WTC11 (cell line): Measurements from ENCODE around the gene YIPF2. TPM values are rescaled to one million over a fixed set of nuclear protein-coding genes. Genes with fewer than 3 reads are reported as not detected.
A peak's percentile ranks its signal among the peaks of the same experiment; 100 is the strongest.

ENCODE experiments used
- ATAC-seq: fragments of 200-7000 bp; cut with Tn5 transposase; 2 replicates; pipeline ENCODE4 v1.10.0; 2021; ENCODE audit warnings: mild to moderate bottlenecking, moderate library complexity
- CTCF ChIA-PET: fragments of 300-600 bp; sonication (Branson Sonifier 250); formaldehyde crosslinking; loops from one replicate; lab custom pipeline; 2021; ENCODE audit warnings: antibody characterized with exemption; lab: Charles Lee
- POLR2A ChIA-PET: fragments of 350-600 bp; sonication (Branson Sonifier 250); formaldehyde crosslinking; loops from one replicate; lab custom pipeline; 2021; ENCODE audit warnings: antibody characterized with exemption; lab: Charles Lee
- DNase-seq: peaks from one replicate; pipeline ENCODE4 v3.0.0; 2021; ENCODE audit warnings: low spot score
- H3K27ac Mint-ChIP-seq: 2 replicates; pipeline ENCODE4 v1.8.0; 2021; ENCODE audit warnings: mixed read lengths
- H3K27me3 Mint-ChIP-seq: 2 replicates; pipeline ENCODE4 v1.8.0; 2021; ENCODE audit warnings: low read depth, mild to moderate bottlenecking, moderate library complexity, mixed read lengths
- H3K36me3 Mint-ChIP-seq: 2 replicates; pipeline ENCODE4 v1.8.0; 2021; ENCODE audit warnings: mixed read lengths
- H3K4me1 Mint-ChIP-seq: 2 replicates; pipeline ENCODE4 v1.8.0; 2022; ENCODE audit warnings: mixed read lengths
- H3K4me3 Mint-ChIP-seq: 2 replicates; pipeline ENCODE4 v1.8.0; 2021; ENCODE audit warnings: mild to moderate bottlenecking, moderate library complexity, mixed read lengths
- H3K9me3 Mint-ChIP-seq: 2 replicates; pipeline ENCODE4 v1.8.0; 2021; ENCODE audit warnings: mixed read lengths
- ATF2 ChIP-seq: sonication (generic); formaldehyde crosslinking; IDR thresholded peaks from 2 replicates; pipeline ENCODE4 v1.8.1; 2022; ENCODE audit warnings: low read depth, missing genetic modification reagents, borderline replicate concordance
- ATF3 ChIP-seq: sonication (generic); formaldehyde crosslinking; conservative IDR thresholded peaks from 2 replicates; pipeline ENCODE4 v1.8.1; 2022; ENCODE audit warnings: mild to moderate bottlenecking, missing genetic modification reagents
- CBFB ChIP-seq: sonication (generic); formaldehyde crosslinking; IDR thresholded peaks from 2 replicates; pipeline ENCODE4 v1.8.1; 2022; ENCODE audit warnings: mild to moderate bottlenecking, low read depth, missing genetic modification reagents
- CTCF ChIP-seq: fragments of 200-600 bp; IDR thresholded peaks from 2 replicates; pipeline ENCODE4 v1.8.0; 2022; ENCODE audit warnings: antibody characterized with exemption
- ERG ChIP-seq: fragments of 250-450 bp; sonication (Bioruptor Pico); IDR thresholded peaks from 2 replicates; pipeline ENCODE4 v1.8.0; 2021; ENCODE audit warnings: mild to moderate bottlenecking
- FOXP4 ChIP-seq: sonication (generic); formaldehyde crosslinking; IDR thresholded peaks from 2 replicates; pipeline ENCODE4 v1.8.0; 2022; ENCODE audit warnings: mild to moderate bottlenecking, missing genetic modification reagents
- GTF2I ChIP-seq: fragments of 250-450 bp; sonication (Bioruptor Pico); conservative IDR thresholded peaks from 2 replicates; pipeline ENCODE4 v1.4.0; 2021; ENCODE audit warnings: mild to moderate bottlenecking
- MAX ChIP-seq: sonication (generic); formaldehyde crosslinking; IDR thresholded peaks from 2 replicates; pipeline ENCODE4 v1.8.0; 2022; ENCODE audit warnings: mild to moderate bottlenecking, missing genetic modification reagents
- MYBL2 ChIP-seq: sonication (generic); formaldehyde crosslinking; IDR thresholded peaks from 2 replicates; pipeline ENCODE4 v1.8.1; 2023; ENCODE audit warnings: mild to moderate bottlenecking, moderate library complexity, missing genetic modification reagents
- NR3C1 ChIP-seq: sonication (generic); formaldehyde crosslinking; conservative IDR thresholded peaks from 2 replicates; pipeline ENCODE4 v1.8.1; 2023; ENCODE audit warnings: low read depth, mild to moderate bottlenecking, missing genetic modification reagents
- SMAD3 ChIP-seq: sonication (generic); formaldehyde crosslinking; IDR thresholded peaks from 2 replicates; pipeline ENCODE4 v1.8.0; 2022; ENCODE audit warnings: missing genetic modification reagents, mild to moderate bottlenecking, borderline replicate concordance
- SMAD4 ChIP-seq: sonication (generic); formaldehyde crosslinking; IDR thresholded peaks from 2 replicates; pipeline ENCODE4 v1.8.0; 2022; ENCODE audit warnings: mild to moderate bottlenecking, missing genetic modification reagents
- TEAD4 ChIP-seq: sonication (generic); formaldehyde crosslinking; IDR thresholded peaks from 2 replicates; pipeline ENCODE4 v1.8.0; 2022; ENCODE audit warnings: mild to moderate bottlenecking, missing genetic modification reagents
- ZMAT4 ChIP-seq: fragments of 250-450 bp; sonication (Bioruptor Pico); IDR thresholded peaks from 2 replicates; pipeline ENCODE4 v1.9.0; 2021; ENCODE audit warnings: mild to moderate bottlenecking
- ZNF263 ChIP-seq: sonication (generic); formaldehyde crosslinking; IDR thresholded peaks from 2 replicates; pipeline ENCODE4 v1.8.1; 2022; ENCODE audit warnings: low read depth, mild to moderate bottlenecking, moderate library complexity, missing genetic modification reagents
- ZNF317 ChIP-seq: sonication (generic); formaldehyde crosslinking; IDR thresholded peaks from 2 replicates; pipeline ENCODE4 v1.8.1; 2023; ENCODE audit warnings: low read depth, mild to moderate bottlenecking, moderate library complexity, missing genetic modification reagents, borderline replicate concordance
- ZNF416 ChIP-seq: fragments of 250-450 bp; sonication (Bioruptor Pico); IDR thresholded peaks from 2 replicates; pipeline ENCODE4 v1.9.0; 2021; ENCODE audit warnings: mild to moderate bottlenecking, inconsistent platforms
- ZNF423 ChIP-seq: fragments of 250-450 bp; sonication (Bioruptor Pico); IDR thresholded peaks from 2 replicates; pipeline ENCODE4 v2.1.2; 2022; ENCODE audit warnings: mild to moderate bottlenecking, moderate library complexity
- ZNF425 ChIP-seq: fragments of 250-450 bp; sonication (Bioruptor Pico); conservative IDR thresholded peaks from 2 replicates; pipeline ENCODE4 v1.9.0; 2021; ENCODE audit warnings: mild to moderate bottlenecking
- ZNF512 ChIP-seq: sonication (generic); formaldehyde crosslinking; IDR thresholded peaks from 2 replicates; pipeline ENCODE4 v1.8.1; 2022; ENCODE audit warnings: missing genetic modification reagents, borderline replicate concordance
- total RNA-seq: library from RNA; stranded (reverse); gene quantifications from 3 replicates; pipeline ENCODE4 v1.2.3, GENCODE V29; 2021

YIPF2 gene
- total RNA-seq, 1 experiment from 2014 or later, result 65.5 TPM

GRCh38 chr19:10892256-10892655 is 36.2 kb downstream of the YIPF2 start (continued):
- TF ChIP-seq FOXP4 (no peak), ZNF425 (CRISPR knock-in tag) (no peak), ZNF416 (CRISPR knock-in tag) (no peak), ZNF263 (no peak), NR3C1 (no peak), ATF2 (CRISPR knock-in tag) (no peak), ZNF512 (CRISPR knock-in tag) (no peak), CTCF (no peak), SMAD4 (CRISPR knock-in tag) (no peak), GTF2I (CRISPR knock-in tag) (no peak), ZNF317 (CRISPR knock-in tag) (no peak), CBFB (CRISPR knock-in tag) (no peak), MAX (CRISPR knock-in tag) (no peak), ZMAT4 (CRISPR knock-in tag) (no peak), SMAD3 (CRISPR knock-in tag) (no peak)

- Mint-ChIP-seq H3K4me1 (peaks cover 70% of the 10 kb centered on the region), H3K9me3 (no peaks in the 10 kb centered on the region), H3K36me3 (no peaks in the 10 kb centered on the region), H3K4me3 (peak overlapping the region; percentile 20), H3K27me3 (no peaks in the 10 kb centered on the region), H3K27ac (peak overlapping the region; percentile 94)
- CTCF ChIA-PET, result interaction anchor here (1.1 to 3.3 kb wide), 4 partner anchors 11 to 31 kb away, joined by 5 to 29 read pairs (median 14); partner anchors contain the start of gene CARM1
- no peak for DNase-seq
- peak; percentile 6; the same call in 1 of the 2 replicates for ATAC-seq
- POLR2A ChIA-PET, result interaction anchor here (0.6 to 2.9 kb wide), 2 partner anchors 10 to 80 kb away, joined by 4 to 8 read pairs; no protein-coding TSS in a partner anchor
- TF ChIP-seq MYBL2 (CRISPR knock-in tag) (no peak), ZNF423 (no peak), NR3C1 (no peak), TEAD4 (CRISPR knock-in tag) (no peak), ERG (CRISPR knock-in tag) (no peak), ATF3 (CRISPR knock-in tag) (no peak)
These were observed 36.9 kb downstream of the YIPF2 start for GRCh38 chr19:10891405-10892086.
